ENCODE results near the gene CEP350. TPM values are rescaled to one million over a fixed set of nuclear protein-coding genes. Genes with fewer than 3 reads are reported as not detected.

The CEP350 gene
- total RNA-seq, 1 experiment from 2014 or later: 27.6 TPM

DNA sequence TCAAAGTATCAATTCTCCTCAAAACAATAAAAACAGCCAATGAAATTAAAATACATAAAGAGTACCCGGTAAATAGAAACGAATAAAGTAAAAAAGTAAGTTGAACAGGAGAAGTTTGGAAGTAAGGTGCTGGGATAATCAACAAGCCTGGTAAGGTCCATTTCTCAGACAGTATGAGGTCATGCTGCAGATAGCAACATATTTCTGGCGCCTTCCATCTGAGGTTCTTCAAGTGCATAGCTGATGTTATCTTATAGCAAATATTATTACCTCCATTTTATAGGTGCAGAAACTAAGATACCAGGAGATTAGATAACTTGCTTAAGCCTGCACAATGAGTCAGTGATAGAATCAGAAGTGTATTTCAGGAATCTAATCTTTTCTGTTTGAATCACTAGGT is 23.7 kb upstream of the CEP350 start:
- DNase-seq (ENCODE audit: low read depth, low spot score) (no peak), ATAC-seq (no peak)

More for the DNA sequence above, 23.7 kb upstream of the CEP350 start:
- Histone ChIP-seq H2AFZ (ENCODE audit: low read depth, low read length, poor library complexity, severe bottlenecking) (no peak overlapping the region), H3K36me3 (ENCODE audit: control insufficient read depth in 1 of 2, insufficient read depth in 2 of 2, low read length in 2 of 2) (no peaks in the 10 kb centered on the region), H3K9me3 (ENCODE audit: control insufficient read depth in 1 of 2, insufficient read depth in 1 of 2, low read depth in 1 of 2, low read length in 2 of 2) (no peaks in the 10 kb centered on the region), H3K4me2 (ENCODE audit: low read length) (no peak overlapping the region), H4K20me1 (ENCODE audit: insufficient read depth) (no peaks in the 10 kb centered on the region), H3K9ac (ENCODE audit: low read length) (no peak overlapping the region), H3K4me1 (ENCODE audit: control insufficient read depth in 1 of 2, insufficient read depth in 2 of 2, low read length in 2 of 2) (no peaks in the 10 kb centered on the region), H3K27ac (ENCODE audit: low read depth, low read length) (no peak overlapping the region), H3K9me2 (ENCODE audit: insufficient read depth) (no peaks in the 10 kb centered on the region), H3K27me3 (ENCODE audit: insufficient read depth, low read length) (no peaks in the 10 kb centered on the region), H3K79me2 (ENCODE audit: insufficient read depth, low read length) (no peaks in the 10 kb centered on the region), H3K4me3 (replicated peaks in 1 of 2; ENCODE audit: low read depth in 1 of 2, low read length in 2 of 2) (no peak overlapping the region)
- POLR2A ChIA-PET: no interaction called here
- RAD21 ChIA-PET (ENCODE audit: low non-redundant PET in 1 of 2, low total read pairs in 2 of 2, uncharacterized antibody in 2 of 2, unreplicated experiment in 2 of 2): no interaction called here
- BruUV-seq (replicated peaks): no TSS peak
- TF ChIP-seq SRF (IDR thresholded peaks at IDR 0.05; ENCODE audit: low read depth) (no peak), ZNF274 (IDR thresholded peaks at IDR 0.05; ENCODE audit: low read depth, low read length) (no peak), ELF1 (IDR thresholded peaks at IDR 0.05; ENCODE audit: borderline replicate concordance, low read depth) (no peak), YY1 (IDR thresholded peaks at IDR 0.05; ENCODE audit: extremely low read depth, insufficient replicate concordance, low read depth, low read length) (no peak), CBX3 (IDR thresholded peaks at IDR 0.05; ENCODE audit: low read depth) (no peak), RAD21 (IDR thresholded peaks at IDR 0.05; ENCODE audit: low read depth) (no peak), EGR1 (IDR thresholded peaks at IDR 0.05; ENCODE audit: low read depth) (no peak), EZH2phosphoT487 (IDR thresholded peaks at IDR 0.05; ENCODE audit: borderline replicate concordance) (no peak), SP1 (IDR thresholded peaks at IDR 0.05; ENCODE audit: low read depth) (no peak), POLR2AphosphoS5 (IDR thresholded peaks at IDR 0.05; ENCODE audit: low read depth, low read length) (no peak), EZH2 (IDR thresholded peaks at IDR 0.05) (no peak), CEBPB (IDR thresholded peaks at IDR 0.05; ENCODE audit: low read depth) (no peak), TCF7L2 (IDR thresholded peaks at IDR 0.05; ENCODE audit: borderline replicate concordance, extremely low read depth, insufficient read depth, insufficient read length) (no peak)
- TF ChIP-seq, protein P1, sequence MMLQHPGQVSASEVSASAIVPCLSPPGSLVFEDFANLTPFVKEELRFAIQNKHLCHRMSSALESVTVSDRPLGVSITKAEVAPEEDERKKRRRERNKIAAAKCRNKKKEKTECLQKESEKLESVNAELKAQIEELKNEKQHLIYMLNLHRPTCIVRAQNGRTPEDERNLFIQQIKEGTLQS (IDR thresholded peaks at IDR 0.05): no peak
- TF ChIP-seq, protein P2, sequence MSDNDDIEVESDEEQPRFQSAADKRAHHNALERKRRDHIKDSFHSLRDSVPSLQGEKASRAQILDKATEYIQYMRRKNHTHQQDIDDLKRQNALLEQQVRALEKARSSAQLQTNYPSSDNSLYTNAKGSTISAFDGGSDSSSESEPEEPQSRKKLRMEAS (IDR thresholded peaks at IDR 0.05): no peak
- TF ChIP-seq, protein P3, sequence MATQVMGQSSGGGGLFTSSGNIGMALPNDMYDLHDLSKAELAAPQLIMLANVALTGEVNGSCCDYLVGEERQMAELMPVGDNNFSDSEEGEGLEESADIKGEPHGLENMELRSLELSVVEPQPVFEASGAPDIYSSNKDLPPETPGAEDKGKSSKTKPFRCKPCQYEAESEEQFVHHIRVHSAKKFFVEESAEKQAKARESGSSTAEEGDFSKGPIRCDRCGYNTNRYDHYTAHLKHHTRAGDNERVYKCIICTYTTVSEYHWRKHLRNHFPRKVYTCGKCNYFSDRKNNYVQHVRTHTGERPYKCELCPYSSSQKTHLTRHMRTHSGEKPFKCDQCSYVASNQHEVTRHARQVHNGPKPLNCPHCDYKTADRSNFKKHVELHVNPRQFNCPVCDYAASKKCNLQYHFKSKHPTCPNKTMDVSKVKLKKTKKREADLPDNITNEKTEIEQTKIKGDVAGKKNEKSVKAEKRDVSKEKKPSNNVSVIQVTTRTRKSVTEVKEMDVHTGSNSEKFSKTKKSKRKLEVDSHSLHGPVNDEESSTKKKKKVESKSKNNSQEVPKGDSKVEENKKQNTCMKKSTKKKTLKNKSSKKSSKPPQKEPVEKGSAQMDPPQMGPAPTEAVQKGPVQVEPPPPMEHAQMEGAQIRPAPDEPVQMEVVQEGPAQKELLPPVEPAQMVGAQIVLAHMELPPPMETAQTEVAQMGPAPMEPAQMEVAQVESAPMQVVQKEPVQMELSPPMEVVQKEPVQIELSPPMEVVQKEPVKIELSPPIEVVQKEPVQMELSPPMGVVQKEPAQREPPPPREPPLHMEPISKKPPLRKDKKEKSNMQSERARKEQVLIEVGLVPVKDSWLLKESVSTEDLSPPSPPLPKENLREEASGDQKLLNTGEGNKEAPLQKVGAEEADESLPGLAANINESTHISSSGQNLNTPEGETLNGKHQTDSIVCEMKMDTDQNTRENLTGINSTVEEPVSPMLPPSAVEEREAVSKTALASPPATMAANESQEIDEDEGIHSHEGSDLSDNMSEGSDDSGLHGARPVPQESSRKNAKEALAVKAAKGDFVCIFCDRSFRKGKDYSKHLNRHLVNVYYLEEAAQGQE (IDR thresholded peaks at IDR 0.05; ENCODE audit: low read depth): no peak
- TF ChIP-seq, protein P4, sequence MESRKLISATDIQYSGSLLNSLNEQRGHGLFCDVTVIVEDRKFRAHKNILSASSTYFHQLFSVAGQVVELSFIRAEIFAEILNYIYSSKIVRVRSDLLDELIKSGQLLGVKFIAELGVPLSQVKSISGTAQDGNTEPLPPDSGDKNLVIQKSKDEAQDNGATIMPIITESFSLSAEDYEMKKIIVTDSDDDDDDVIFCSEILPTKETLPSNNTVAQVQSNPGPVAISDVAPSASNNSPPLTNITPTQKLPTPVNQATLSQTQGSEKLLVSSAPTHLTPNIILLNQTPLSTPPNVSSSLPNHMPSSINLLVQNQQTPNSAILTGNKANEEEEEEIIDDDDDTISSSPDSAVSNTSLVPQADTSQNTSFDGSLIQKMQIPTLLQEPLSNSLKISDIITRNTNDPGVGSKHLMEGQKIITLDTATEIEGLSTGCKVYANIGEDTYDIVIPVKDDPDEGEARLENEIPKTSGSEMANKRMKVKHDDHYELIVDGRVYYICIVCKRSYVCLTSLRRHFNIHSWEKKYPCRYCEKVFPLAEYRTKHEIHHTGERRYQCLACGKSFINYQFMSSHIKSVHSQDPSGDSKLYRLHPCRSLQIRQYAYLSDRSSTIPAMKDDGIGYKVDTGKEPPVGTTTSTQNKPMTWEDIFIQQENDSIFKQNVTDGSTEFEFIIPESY (IDR thresholded peaks at IDR 0.05; ENCODE audit: extremely low read depth, insufficient replicate concordance, low read length): no peak
- intact Hi-C loops (cut with micrococcal nuclease): no loop called here
- CTCF ChIA-PET: no interaction called here

Data from HCT116 (cell line).